Stimulated activated CD8-positive, alpha-beta memory T cell treated with anti-CD3 and anti-CD28 coated beads, Interleukin-15, amount 100 ng/mL, for 24 hours (primary cell): ENCODE results near the gene EDRF1.
"Not testable (repeated sequence)": the region's sequence is repeated elsewhere in the genome, so short reads cannot be mapped to it uniquely, and the experiment has no call there.

Experiments
- DNase-seq: peaks from one replicate; pipeline ENCODE4 v3.0.0-alpha.2; 2020; ENCODE audit warnings: low read depth

Gene EDRF1

GRCh38 chr10:125709553-125710474 lies 9.7 kb upstream of the EDRF1 start:
- no peak for DNase-seq

GRCh38 chr10:125711110-125711750 lies 8.3 kb upstream of the EDRF1 start:
- DNase-seq, result no peak

- DNase-seq, result not testable (repeated sequence)
Observed at GRCh38 chr10:125714728-125715127, 4.8 kb upstream of the EDRF1 start.

GRCh38 chr10:125720002-125720382 lies 483 bp downstream of the EDRF1 start:
- DNase-seq, result no peak

GRCh38 chr10:125721035-125721434 lies 1.5 kb downstream of the EDRF1 start:
- DNase-seq, result no peak

GRCh38 chr10:125722811-125723210 lies 3.3 kb downstream of the EDRF1 start:
- no peak for DNase-seq

- no peak for DNase-seq
Observed at GRCh38 chr10:125726914-125727313, 7.4 kb downstream of the EDRF1 start.

- DNase-seq, result no peak
Observed at GRCh38 chr10:125727436-125727835, 7.9 kb downstream of the EDRF1 start.

- no peak for DNase-seq
Observed at GRCh38 chr10:125734148-125734547, 14.6 kb downstream of the EDRF1 start.

GRCh38 chr10:125734823-125735222 lies 15.3 kb downstream of the EDRF1 start:
- no peak for DNase-seq

GRCh38 chr10:125738206-125738605 lies 18.7 kb downstream of the EDRF1 start:
- DNase-seq, result no peak

GRCh38 chr10:125739994-125740679 lies 20.6 kb downstream of the EDRF1 start:
- DNase-seq, result no peak

GRCh38 chr10:125742465-125742864 lies 23.0 kb downstream of the EDRF1 start:
- no peak for DNase-seq

- no peak for DNase-seq
Observed at GRCh38 chr10:125744909-125745308, 25.4 kb downstream of the EDRF1 start.

- DNase-seq, result no peak
Observed at GRCh38 chr10:125747417-125747816, 27.9 kb downstream of the EDRF1 start.

GRCh38 chr10:125756196-125756595 lies 36.7 kb downstream of the EDRF1 start:
- no peak for DNase-seq

- DNase-seq, result no peak
Observed at GRCh38 chr10:125756853-125757487, 37.5 kb downstream of the EDRF1 start.

GRCh38 chr10:125757742-125758141 lies 38.2 kb downstream of the EDRF1 start:
- DNase-seq, result no peak

- no peak for DNase-seq
Observed at GRCh38 chr10:125761961-125762360, 42.5 kb downstream of the EDRF1 start.

GRCh38 chr10:125762692-125763648 lies 43.5 kb downstream of the EDRF1 start:
- no peak for DNase-seq

GRCh38 chr10:125765835-125766234 lies 46.3 kb downstream of the EDRF1 start:
- DNase-seq, result no peak
